ENCODE data around the gene CEP57L1.
"Not testable (repeated sequence)": the region's sequence is repeated elsewhere in the genome, so short reads cannot be mapped to it uniquely, and the experiment has no call there.

The CEP57L1 gene

GRCh38 chr6:109112663-109113062, 17.4 kb downstream of the CEP57L1 start:
- H3K4me1 ChIP-seq (ENCODE audit: control insufficient read depth, insufficient read depth, low read length); H3K27ac ChIP-seq (ENCODE audit: low read depth, low read length); H3K9ac ChIP-seq (ENCODE audit: low read depth, low read length): not testable (repeated sequence)

GRCh38 chr6:109117346-109118035, 22.2 kb downstream of the CEP57L1 start:
- H3K9me3 ChIP-seq (ENCODE audit: control insufficient read depth, insufficient read depth, low read length), result no peaks in the 10 kb centered on the region
- no peak overlapping the region for H3K4me3 ChIP-seq (ENCODE audit: low read depth, low read length)
- H3K27ac ChIP-seq (ENCODE audit: low read depth, low read length), result no peak overlapping the region
- H3K4me1 ChIP-seq (ENCODE audit: control insufficient read depth, insufficient read depth, low read length), result no peaks in the 10 kb centered on the region
- no peaks in the 10 kb centered on the region for H3K27me3 ChIP-seq (ENCODE audit: control insufficient read depth, insufficient read depth, low read length)
- H3K36me3 ChIP-seq (ENCODE audit: control insufficient read depth, insufficient read depth, low read length), result no peaks in the 10 kb centered on the region
- no peak overlapping the region for H3K9ac ChIP-seq (ENCODE audit: low read depth, low read length)

More at GRCh38 chr6:109112663-109113062, 17.4 kb downstream of the CEP57L1 start:
- H3K4me3 ChIP-seq (ENCODE audit: low read depth, low read length); H3K27me3 ChIP-seq (ENCODE audit: control insufficient read depth, insufficient read depth, low read length); H3K9me3 ChIP-seq (ENCODE audit: control insufficient read depth, insufficient read depth, low read length); H3K36me3 ChIP-seq (ENCODE audit: control insufficient read depth, insufficient read depth, low read length): not testable (repeated sequence)

- Histone ChIP-seq H3K9me3 (ENCODE audit: control insufficient read depth, insufficient read depth, low read length) (no peaks in the 10 kb centered on the region), H3K27ac (ENCODE audit: low read depth, low read length) (no peak overlapping the region), H3K9ac (ENCODE audit: low read depth, low read length) (no peak overlapping the region), H3K4me3 (ENCODE audit: low read depth, low read length) (no peak overlapping the region), H3K27me3 (ENCODE audit: control insufficient read depth, insufficient read depth, low read length) (no peaks in the 10 kb centered on the region), H3K36me3 (ENCODE audit: control insufficient read depth, insufficient read depth, low read length) (no peaks in the 10 kb centered on the region), H3K4me1 (ENCODE audit: control insufficient read depth, insufficient read depth, low read length) (no peaks in the 10 kb centered on the region)
Observed at GRCh38 chr6:109118337-109118736, 23.0 kb downstream of the CEP57L1 start.

GRCh38 chr6:109118871-109119354, 23.6 kb downstream of the CEP57L1 start:
- H3K9me3 ChIP-seq (ENCODE audit: control insufficient read depth, insufficient read depth, low read length), result no peaks in the 10 kb centered on the region
- no peaks in the 10 kb centered on the region for H3K36me3 ChIP-seq (ENCODE audit: control insufficient read depth, insufficient read depth, low read length)
- H3K4me3 ChIP-seq (ENCODE audit: low read depth, low read length), result no peak overlapping the region
- no peak overlapping the region for H3K27ac ChIP-seq (ENCODE audit: low read depth, low read length)
- no peak overlapping the region for H3K9ac ChIP-seq (ENCODE audit: low read depth, low read length)
- no peaks in the 10 kb centered on the region for H3K4me1 ChIP-seq (ENCODE audit: control insufficient read depth, insufficient read depth, low read length)
- H3K27me3 ChIP-seq (ENCODE audit: control insufficient read depth, insufficient read depth, low read length), result no peaks in the 10 kb centered on the region

- no peak overlapping the region for H3K4me3 ChIP-seq (ENCODE audit: low read depth, low read length)
- no peak overlapping the region for H3K27ac ChIP-seq (ENCODE audit: low read depth, low read length)
- H3K27me3 ChIP-seq (ENCODE audit: control insufficient read depth, insufficient read depth, low read length), result no peaks in the 10 kb centered on the region
- H3K4me1 ChIP-seq (ENCODE audit: control insufficient read depth, insufficient read depth, low read length), result no peaks in the 10 kb centered on the region
- no peaks in the 10 kb centered on the region for H3K9me3 ChIP-seq (ENCODE audit: control insufficient read depth, insufficient read depth, low read length)
- H3K36me3 ChIP-seq (ENCODE audit: control insufficient read depth, insufficient read depth, low read length), result no peaks in the 10 kb centered on the region
- no peak overlapping the region for H3K9ac ChIP-seq (ENCODE audit: low read depth, low read length)
Observed at GRCh38 chr6:109121411-109121810, 26.1 kb downstream of the CEP57L1 start.

- no peaks in the 10 kb centered on the region for H3K9me3 ChIP-seq (ENCODE audit: control insufficient read depth, insufficient read depth, low read length)
- no peak overlapping the region for H3K27ac ChIP-seq (ENCODE audit: low read depth, low read length)
- no peak overlapping the region for H3K9ac ChIP-seq (ENCODE audit: low read depth, low read length)
- no peak overlapping the region for H3K4me3 ChIP-seq (ENCODE audit: low read depth, low read length)
- no peaks in the 10 kb centered on the region for H3K27me3 ChIP-seq (ENCODE audit: control insufficient read depth, insufficient read depth, low read length)
- no peaks in the 10 kb centered on the region for H3K4me1 ChIP-seq (ENCODE audit: control insufficient read depth, insufficient read depth, low read length)
- no peaks in the 10 kb centered on the region for H3K36me3 ChIP-seq (ENCODE audit: control insufficient read depth, insufficient read depth, low read length)
Observed at GRCh38 chr6:109124219-109124618, 28.9 kb downstream of the CEP57L1 start.

GRCh38 chr6:109125504-109125903, 30.2 kb downstream of the CEP57L1 start:
- H3K9ac ChIP-seq (ENCODE audit: low read depth, low read length), result no peak overlapping the region
- H3K4me3 ChIP-seq (ENCODE audit: low read depth, low read length), result no peak overlapping the region
- no peaks in the 10 kb centered on the region for H3K4me1 ChIP-seq (ENCODE audit: control insufficient read depth, insufficient read depth, low read length)
- H3K27ac ChIP-seq (ENCODE audit: low read depth, low read length), result no peak overlapping the region
- no peaks in the 10 kb centered on the region for H3K9me3 ChIP-seq (ENCODE audit: control insufficient read depth, insufficient read depth, low read length)
- no peaks in the 10 kb centered on the region for H3K36me3 ChIP-seq (ENCODE audit: control insufficient read depth, insufficient read depth, low read length)
- H3K27me3 ChIP-seq (ENCODE audit: control insufficient read depth, insufficient read depth, low read length), result no peaks in the 10 kb centered on the region

GRCh38 chr6:109130065-109130464, 34.8 kb downstream of the CEP57L1 start:
- Histone ChIP-seq H3K9me3 (ENCODE audit: control insufficient read depth, insufficient read depth, low read length) (no peaks in the 10 kb centered on the region), H3K27ac (ENCODE audit: low read depth, low read length) (no peak overlapping the region), H3K27me3 (ENCODE audit: control insufficient read depth, insufficient read depth, low read length) (no peaks in the 10 kb centered on the region), H3K4me3 (ENCODE audit: low read depth, low read length) (no peak overlapping the region), H3K9ac (ENCODE audit: low read depth, low read length) (no peak overlapping the region), H3K36me3 (ENCODE audit: control insufficient read depth, insufficient read depth, low read length) (no peaks in the 10 kb centered on the region), H3K4me1 (ENCODE audit: control insufficient read depth, insufficient read depth, low read length) (no peaks in the 10 kb centered on the region)

GRCh38 chr6:109135600-109135999, 40.3 kb downstream of the CEP57L1 start:
- H3K27me3 ChIP-seq (ENCODE audit: control insufficient read depth, insufficient read depth, low read length); H3K36me3 ChIP-seq (ENCODE audit: control insufficient read depth, insufficient read depth, low read length); H3K4me1 ChIP-seq (ENCODE audit: control insufficient read depth, insufficient read depth, low read length); H3K9me3 ChIP-seq (ENCODE audit: control insufficient read depth, insufficient read depth, low read length); H3K27ac ChIP-seq (ENCODE audit: low read depth, low read length); H3K9ac ChIP-seq (ENCODE audit: low read depth, low read length); H3K4me3 ChIP-seq (ENCODE audit: low read depth, low read length): not testable (repeated sequence)

GRCh38 chr6:109136039-109136438, 40.7 kb downstream of the CEP57L1 start:
- H3K9ac ChIP-seq (ENCODE audit: low read depth, low read length); H3K27ac ChIP-seq (ENCODE audit: low read depth, low read length); H3K36me3 ChIP-seq (ENCODE audit: control insufficient read depth, insufficient read depth, low read length); H3K4me3 ChIP-seq (ENCODE audit: low read depth, low read length); H3K4me1 ChIP-seq (ENCODE audit: control insufficient read depth, insufficient read depth, low read length); H3K9me3 ChIP-seq (ENCODE audit: control insufficient read depth, insufficient read depth, low read length); H3K27me3 ChIP-seq (ENCODE audit: control insufficient read depth, insufficient read depth, low read length): not testable (repeated sequence)

- not testable (repeated sequence) for H3K36me3 ChIP-seq (ENCODE audit: control insufficient read depth, insufficient read depth, low read length); H3K4me3 ChIP-seq (ENCODE audit: low read depth, low read length); H3K9ac ChIP-seq (ENCODE audit: low read depth, low read length); H3K27me3 ChIP-seq (ENCODE audit: control insufficient read depth, insufficient read depth, low read length); H3K27ac ChIP-seq (ENCODE audit: low read depth, low read length); H3K4me1 ChIP-seq (ENCODE audit: control insufficient read depth, insufficient read depth, low read length); H3K9me3 ChIP-seq (ENCODE audit: control insufficient read depth, insufficient read depth, low read length)
Observed at GRCh38 chr6:109136530-109136929, 41.2 kb downstream of the CEP57L1 start.
